K562 (cell line): Measurements from ENCODE around the gene IL12B. TPM values are rescaled to one million over a fixed set of nuclear protein-coding genes. Genes with fewer than 3 reads are reported as not detected.
"Not testable (repeated sequence)": the region's sequence is repeated elsewhere in the genome, so short reads cannot be mapped to it uniquely, and the experiment has no call there.

Source experiments
- ATAC-seq: fragments of 200-7000 bp; cut with Tn5 transposase; 3 replicates; pipeline ENCODE4 v1.9.1; 2020; ENCODE audit warnings: moderate library complexity
- BruUV-seq: library from RNA; stranded (reverse); fragments of 400-500 nt; replicated peaks from 2 replicates; lab custom pipeline; 2021; lab: Mats Ljungman, UMichigan
- CTCF ChIA-PET: fragments of 300-600 bp; formaldehyde crosslinking; extraction: SDS; loops from one replicate; lab custom pipeline; 2021; ENCODE audit warnings: low intra/inter-chr PET ratio; lab: Yijun Ruan, JAX
- POLR2A ChIA-PET: fragments of 300-600, 350-650 bp; sonication (Branson Sonifier 250); formaldehyde crosslinking; extraction: SDS; loops from one replicate; lab custom pipeline; 2021; ENCODE audit warnings: antibody characterized with exemption, inconsistent platforms; lab: Yijun Ruan, JAX
- DNase-seq, 4 experiments: peaks; one replicate each; pipeline versions ENCODE4 v3.0.0 to v3.0.0-alpha.2; 2011 to 2018; ENCODE audit warnings: low spot score in 3 of 4, mixed read lengths in 3 of 4; ENCODE audit errors: extremely low read depth in 1 of 4
- FAIRE-seq: peaks from 2 replicates; lab custom pipeline; 2011; peaks lifted over from hg19 to GRCh38; lab: Jason Lieb, UNC
- H2AFZ ChIP-seq: 2 replicates; pipeline ENCODE4 v1.6.0; 2011; ENCODE audit warnings: low read depth, low read length, control low read depth, inconsistent platforms
- H3K27ac ChIP-seq: fragments of 200-600 bp; 3 replicates; pipeline ENCODE4 v1.8.0; 2011; ENCODE audit warnings: low read depth, mild to moderate bottlenecking, control low read depth, inconsistent platforms, low read length, moderate library complexity, mixed read lengths; ENCODE audit errors: extremely low read depth
- H3K27me3 ChIP-seq, 2 experiments: fragments of 300-600 bp in 1 of 2; 2 replicates in 1 of 2; 3 replicates in 1 of 2; pipeline versions ENCODE4 v1.6.0 to v1.8.0; 2011; ENCODE audit warnings: inconsistent platforms in 2 of 2, low read length in 2 of 2, mild to moderate bottlenecking in 1 of 2, mixed read lengths in 1 of 2, moderate library complexity in 1 of 2; ENCODE audit not compliant: control insufficient read depth in 2 of 2, insufficient read depth in 2 of 2
- H3K36me3 ChIP-seq: fragments of 300-600 bp; 3 replicates; pipeline ENCODE4 v1.8.0; 2011; ENCODE audit warnings: mild to moderate bottlenecking, low read length, inconsistent platforms; ENCODE audit not compliant: control insufficient read depth, insufficient read depth
- H3K4me1 ChIP-seq, 2 experiments: fragments of 200-600 bp in 1 of 2; replicated peaks in 1 of 2; 2 replicates in 1 of 2; 3 replicates in 1 of 2; pipeline versions ENCODE4 v1.5.1 to v1.8.0; 2011; ENCODE audit warnings: inconsistent platforms in 2 of 2, low read length in 2 of 2, mild to moderate bottlenecking in 1 of 2, mixed read lengths in 1 of 2, moderate library complexity in 1 of 2; ENCODE audit not compliant: control insufficient read depth in 2 of 2, insufficient read depth in 2 of 2
- H3K4me2 ChIP-seq: 2 replicates; pipeline ENCODE4 v1.6.1; 2011; ENCODE audit warnings: low read length, control low read depth, inconsistent platforms, mixed read lengths; ENCODE audit not compliant: insufficient read depth
- H3K4me3 ChIP-seq: fragments of 200-600 bp; sonication (generic), shearing (Covaris generic); 2 replicates; pipeline ENCODE4 v1.5.1; 2016; ENCODE audit warnings: control low read depth, inconsistent platforms
- H3K79me2 ChIP-seq: fragments of 200-600 bp; 3 replicates; pipeline ENCODE4 v1.8.0; 2011; ENCODE audit warnings: low read length, inconsistent platforms; ENCODE audit not compliant: control insufficient read depth, insufficient read depth
- H3K9ac ChIP-seq, 2 experiments: 2 replicates each; pipeline versions ENCODE4 v1.6.0 to v1.6.1; 2011; ENCODE audit warnings: low read depth in 2 of 2, low read length in 2 of 2, control low read depth in 1 of 2, inconsistent platforms in 1 of 2, mild to moderate bottlenecking in 1 of 2, mixed read lengths in 1 of 2; ENCODE audit not compliant: insufficient read depth in 1 of 2
- H3K9me1 ChIP-seq: one replicate; pipeline ENCODE4 v1.6.0; 2011; ENCODE audit warnings: inconsistent platforms, mild to moderate bottlenecking, low read length, moderate library complexity; ENCODE audit not compliant: control insufficient read depth, insufficient read depth
- H3K9me3 ChIP-seq: replicated peaks from 2 replicates; pipeline ENCODE4 v1.5.1; 2011; ENCODE audit warnings: low read depth, low read length, inconsistent platforms; ENCODE audit not compliant: control insufficient read depth, insufficient read depth
- H4K20me1 ChIP-seq: replicated peaks from 2 replicates; pipeline ENCODE4 v1.6.1; 2011; ENCODE audit warnings: low read length, inconsistent platforms, mixed read lengths; ENCODE audit not compliant: control insufficient read depth, insufficient read depth
- ILF3 ChIP-seq: fragments of 450-650 bp; IDR thresholded peaks from 2 replicates; pipeline ENCODE4 v1.6.1; 2018; ENCODE audit warnings: antibody characterized with exemption, mild to moderate bottlenecking, moderate library complexity, borderline replicate concordance
- STAG1 ChIP-seq: sonication (generic); formaldehyde crosslinking; IDR thresholded peaks from 2 replicates; pipeline ENCODE4 v1.5.0; 2020; ENCODE audit warnings: missing genetic modification reagents, borderline replicate concordance
- ZNF253 ChIP-seq: fragments of 250-450 bp; sonication (Bioruptor Pico); conservative IDR thresholded peaks from 2 replicates; pipeline ENCODE4 v1.6.1; 2021; ENCODE audit warnings: mild to moderate bottlenecking
- WGBS: fragments of 100-300 bp; shearing (Covaris generic); methylation state at CpG from one replicate; pipeline ENCODE4 v1.1.6; 2016; ENCODE audit warnings: low coverage, mixed read lengths; ENCODE audit not compliant: insufficient coverage; ENCODE audit errors: missing lambda C conversion rate; 5-methylcytosine and 5-hydroxymethylcytosine counted together
- in situ Hi-C: fragments of 300-500 bp; cut with MboI; formaldehyde crosslinking; loops from 4 replicates; pipeline ENCODE4 v1.15.0; 2018; ENCODE audit warnings: inconsistent platforms, mixed read lengths
- intact Hi-C: fragments of 100-400 bp; cut with micrococcal nuclease; formaldehyde crosslinking; loops from 2 replicates; pipeline ENCODE4 v1.14.2; 2022
- polyA plus RNA-seq, 8 experiments: library from polyadenylated mRNA; depleted of rRNA in 4 of 8; stranded (reverse) in 5 of 8; unstranded in 3 of 8; fragments of >200 nt; fragmentation: Nextera tagmentation in 2 of 8; fragmentation: Illumina TruSeq in 1 of 8; extraction: Ambion mirVana in 2 of 8; extraction: Trizol in 1 of 8; gene quantifications; 2 replicates each; pipeline versions ENCODE4 v1.2.1 to v1.2.3, GENCODE V29; 2011 to 2014; ENCODE audit warnings: inconsistent platforms in 1 of 8, missing spikeins in 1 of 8
- total RNA-seq, 7 experiments: library from RNA; depleted of rRNA in 6 of 7; stranded (reverse); fragments of >200 nt in 6 of 7; fragmentation: Illumina TruSeq in 2 of 7; extraction: Trizol in 2 of 7; gene quantifications; 2 replicates each; pipeline versions ENCODE4 v1.2.1 to v1.2.3, GENCODE V29; 2011 to 2021; ENCODE audit warnings: low replicate concordance in 1 of 7
- TF ChIP-seq, protein P1 (sequence below): fragments of 450-650 bp; formaldehyde crosslinking; IDR thresholded peaks from 2 replicates; pipeline ENCODE4 v1.4.0; 2020; ENCODE audit warnings: mild to moderate bottlenecking, moderate library complexity
- TF ChIP-seq, protein P2 (sequence below): sonication (generic); formaldehyde crosslinking; IDR thresholded peaks from 2 replicates; pipeline ENCODE4 v1.8.0; 2022; ENCODE audit warnings: missing genetic modification reagents, mild to moderate bottlenecking, moderate library complexity, borderline replicate concordance

The IL12B gene
- total and polyA plus RNA-seq, 9 of the 15 experiments (the other 6 are each of a cell fraction or from before 2014, with no cell fraction given), result not detected

DNA sequence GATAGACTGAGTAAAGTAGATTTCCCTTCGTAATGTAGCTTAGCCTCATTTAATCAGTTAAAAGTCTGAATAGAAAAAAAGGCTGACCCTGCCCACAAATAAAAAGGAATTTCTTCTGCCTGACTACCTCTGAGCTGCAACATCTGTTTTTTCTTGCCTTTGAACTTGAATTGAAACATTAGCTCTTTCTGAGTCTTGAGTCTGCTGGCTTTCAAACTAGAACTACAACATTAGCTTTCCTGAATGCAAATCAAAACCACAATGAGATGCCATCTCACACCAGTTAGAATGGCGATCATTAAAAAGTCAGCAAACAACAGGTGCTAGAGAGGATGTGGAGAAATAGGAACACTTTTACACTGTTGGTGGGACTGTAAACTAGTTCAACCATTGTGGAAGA lies 19.9 kb upstream of the IL12B start:
- H3K4me3 ChIP-seq, H3K9me1 ChIP-seq, H3K27ac ChIP-seq, ATAC-seq, POLR2A ChIA-PET, FAIRE-seq, H3K79me2 ChIP-seq, DNase-seq, H4K20me1 ChIP-seq, H3K9me3 ChIP-seq, H3K27me3 ChIP-seq, BruUV-seq, H2AFZ ChIP-seq, CTCF ChIA-PET, H3K36me3 ChIP-seq, in situ Hi-C loops, H3K4me1 ChIP-seq, intact Hi-C loops, H3K4me2 ChIP-seq, H3K9ac ChIP-seq: not testable (repeated sequence)
- 0% methylated on average over 2 of the region's 2 CpGs for WGBS

DNA sequence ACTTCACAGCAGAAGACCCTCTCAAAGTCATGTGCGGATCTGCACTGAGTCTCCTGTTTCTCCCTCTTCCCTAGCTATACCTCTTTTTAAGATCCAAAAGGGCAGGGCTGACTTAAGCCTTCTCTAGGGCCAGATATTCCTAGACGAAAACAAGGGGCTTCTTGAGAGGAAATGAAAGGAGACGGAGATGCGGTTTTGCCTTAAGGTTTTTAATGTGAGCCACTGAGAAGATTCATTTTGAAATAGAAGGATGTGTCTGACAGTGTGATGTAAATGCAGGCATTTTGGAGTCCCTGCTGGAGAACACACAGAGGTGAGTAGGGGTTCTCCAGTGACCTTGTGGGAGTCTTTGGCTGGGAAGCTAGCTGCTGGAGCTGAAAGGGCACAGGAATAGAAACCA lies 15.6 kb upstream of the IL12B start:
- no peak for DNase-seq
- Histone ChIP-seq H3K79me2 (no peaks in the 10 kb centered on the region), H2AFZ (no peak overlapping the region), H3K27ac (no peak overlapping the region)
- BruUV-seq, result no TSS peak
- no peak for TF ChIP-seq ILF3
- no peak for TF ChIP-seq STAG1 (CRISPR knock-in tag)
- TF ChIP-seq, protein P1, sequence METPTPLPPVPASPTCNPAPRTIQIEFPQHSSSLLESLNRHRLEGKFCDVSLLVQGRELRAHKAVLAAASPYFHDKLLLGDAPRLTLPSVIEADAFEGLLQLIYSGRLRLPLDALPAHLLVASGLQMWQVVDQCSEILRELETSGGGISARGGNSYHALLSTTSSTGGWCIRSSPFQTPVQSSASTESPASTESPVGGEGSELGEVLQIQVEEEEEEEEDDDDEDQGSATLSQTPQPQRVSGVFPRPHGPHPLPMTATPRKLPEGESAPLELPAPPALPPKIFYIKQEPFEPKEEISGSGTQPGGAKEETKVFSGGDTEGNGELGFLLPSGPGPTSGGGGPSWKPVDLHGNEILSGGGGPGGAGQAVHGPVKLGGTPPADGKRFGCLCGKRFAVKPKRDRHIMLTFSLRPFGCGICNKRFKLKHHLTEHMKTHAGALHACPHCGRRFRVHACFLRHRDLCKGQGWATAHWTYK (CRISPR knock-in tag), result no peak
- no peak for TF ChIP-seq ZNF253
- TF ChIP-seq, protein P2, sequence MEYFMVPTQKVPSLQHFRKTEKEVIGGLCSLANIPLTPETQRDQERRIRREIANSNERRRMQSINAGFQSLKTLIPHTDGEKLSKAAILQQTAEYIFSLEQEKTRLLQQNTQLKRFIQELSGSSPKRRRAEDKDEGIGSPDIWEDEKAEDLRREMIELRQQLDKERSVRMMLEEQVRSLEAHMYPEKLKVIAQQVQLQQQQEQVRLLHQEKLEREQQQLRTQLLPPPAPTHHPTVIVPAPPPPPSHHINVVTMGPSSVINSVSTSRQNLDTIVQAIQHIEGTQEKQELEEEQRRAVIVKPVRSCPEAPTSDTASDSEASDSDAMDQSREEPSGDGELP (CRISPR knock-in tag), result no peak
- TF ChIP-seq, all 486 proteins: peak for 0
- H3K4me1 ChIP-seq, result 0 out of 5 replicates have a peak, but pooled peaks cover 0 to 5% of the 10 kb centered on the region in 2 experiments
- no peaks in the 10 kb centered on the region for H3K9me1 ChIP-seq
- 0% methylated on average over 4 of the region's 4 CpGs for WGBS
- ChIA-PET POLR2A (interaction anchor here (0.7 to 1.1 kb wide), 2 partner anchors 14 to 40 kb away, joined by 3 to 4 read pairs; no protein-coding TSS in a partner anchor), CTCF (no interaction called here)
- no peak for ATAC-seq
- intact Hi-C loops, result no loop called here
- H3K36me3 ChIP-seq, result no peaks in the 10 kb centered on the region
- H3K27me3 ChIP-seq, result peaks cover 2 to 4% of the 10 kb centered on the region in 2 experiments; a peak in 2 of 5 replicates
- no peak overlapping the region for H3K4me2 ChIP-seq
- H3K4me3 ChIP-seq, result no peak overlapping the region
- no peaks in the 10 kb centered on the region for H3K9me3 ChIP-seq
- FAIRE-seq, result no peak
- in situ Hi-C loops, result no loop called here
- H3K9ac ChIP-seq, result no peak overlapping the region
- H4K20me1 ChIP-seq, result no peaks in the 10 kb centered on the region
